SK-N-SH (cell line): ENCODE results near the gene WDR46. TPM values are rescaled to one million over a fixed set of nuclear protein-coding genes. Genes with fewer than 3 reads are reported as not detected.

ENCODE experiments used
- CTCF ChIA-PET: fragments of 300-600, 350-600 bp; formaldehyde crosslinking; extraction: SDS; loops from one replicate; lab custom pipeline; 2021; lab: Yijun Ruan, JAX
- POLR2A ChIA-PET: fragments of 350-600 bp; sonication (Branson Sonifier 250); formaldehyde crosslinking; extraction: SDS; loops from one replicate; lab custom pipeline; 2020; ENCODE audit warnings: antibody characterized with exemption, inconsistent platforms; lab: Yijun Ruan, JAX
- DNase-seq: peaks from one replicate; pipeline ENCODE4 v3.0.0; 2012
- H2AFZ ChIP-seq: fragments of 200-600 bp; sonication (generic); 2 replicates; pipeline ENCODE4 v1.8.1; 2016; ENCODE audit warnings: antibody characterized with exemption, mild to moderate bottlenecking, low read depth
- H3F3A ChIP-seq: fragments of 200-600 bp; sonication (generic); replicated peaks from 2 replicates; pipeline ENCODE3; 2016; ENCODE audit warnings: antibody characterized with exemption, mild to moderate bottlenecking; ENCODE audit not compliant: insufficient read depth
- H3K27ac ChIP-seq, 2 experiments: fragments of 200-500 bp in 1 of 2; fragments of 200-600 bp in 1 of 2; sonication (Bioruptor generic) in 1 of 2; sonication (generic), shearing (Covaris generic) in 1 of 2; 2 replicates each; pipeline versions ENCODE4 v1.5.1 to v1.6.1; 2014 to 2016; ENCODE audit warnings: low read depth in 2 of 2, inconsistent platforms in 1 of 2, low read length in 1 of 2, mild to moderate bottlenecking in 1 of 2, mixed read lengths in 1 of 2
- H3K27me3 ChIP-seq: fragments of 200-600 bp; sonication (generic), shearing (Covaris generic); 2 replicates; pipeline ENCODE4 v1.6.1; 2016; ENCODE audit warnings: mixed run types; ENCODE audit not compliant: insufficient read depth
- H3K36me3 ChIP-seq, 2 experiments: fragments of 200-500 bp in 1 of 2; fragments of 200-600 bp in 1 of 2; sonication (Bioruptor generic) in 1 of 2; sonication (generic) in 1 of 2; replicated peaks in 1 of 2; 2 replicates each; pipeline versions ENCODE3 to v1.5.1; 2014 to 2016; ENCODE audit warnings: low read length in 1 of 2, mild to moderate bottlenecking in 1 of 2; ENCODE audit not compliant: insufficient read depth in 2 of 2, control insufficient read depth in 1 of 2
- H3K4me1 ChIP-seq, 2 experiments: fragments of 200-500 bp in 1 of 2; fragments of 200-600 bp in 1 of 2; sonication (Bioruptor generic) in 1 of 2; sonication (generic), shearing (Covaris generic) in 1 of 2; 2 replicates each; pipeline versions ENCODE4 v1.5.1 to v1.6.1; 2014 to 2016; ENCODE audit warnings: low read depth in 1 of 2, low read length in 1 of 2, mixed run types in 1 of 2; ENCODE audit not compliant: insufficient read depth in 2 of 2, control insufficient read depth in 1 of 2
- H3K4me2 ChIP-seq: fragments of 200-600 bp; sonication (generic), shearing (Covaris generic); 2 replicates; pipeline ENCODE4 v1.6.1; 2017; ENCODE audit warnings: mixed run types
- H3K4me3 ChIP-seq, 2 experiments: fragments of 200-500 bp in 1 of 2; fragments of 200-600 bp in 1 of 2; sonication (Bioruptor generic) in 1 of 2; sonication (generic), shearing (Covaris generic) in 1 of 2; 2 replicates each; pipeline versions ENCODE4 v1.5.1 to v1.8.1; 2014 to 2016; ENCODE audit warnings: low read depth in 2 of 2, inconsistent platforms in 1 of 2, low read length in 1 of 2, mild to moderate bottlenecking in 1 of 2, mixed read lengths in 1 of 2, moderate library complexity in 1 of 2
- H3K79me2 ChIP-seq: fragments of 200-600 bp; sonication (generic); 2 replicates; pipeline ENCODE4 v1.8.1; 2017; ENCODE audit warnings: mild to moderate bottlenecking; ENCODE audit not compliant: insufficient read depth
- H3K9ac ChIP-seq: fragments of 200-600 bp; sonication (generic); 2 replicates; pipeline ENCODE4 v1.6.1; 2017; ENCODE audit warnings: mixed run types
- H3K9me2 ChIP-seq: fragments of 200-600 bp; sonication (generic); 2 replicates; pipeline ENCODE4 v1.6.1; 2017; ENCODE audit warnings: mixed run types
- H3K9me3 ChIP-seq: fragments of 200-600 bp; sonication (generic); 2 replicates; pipeline ENCODE4 v1.6.1; 2017; ENCODE audit warnings: mixed run types, mild to moderate bottlenecking, moderate library complexity
- H4K20me1 ChIP-seq: fragments of 200-600 bp; sonication (generic); 2 replicates; pipeline ENCODE4 v1.6.1; 2017; ENCODE audit warnings: mild to moderate bottlenecking, mixed run types; ENCODE audit not compliant: insufficient read depth
- CHD2 ChIP-seq: fragments of 150-350 bp; IDR thresholded peaks from 2 replicates; pipeline ENCODE4 v1.6.1; 2018; ENCODE audit warnings: low read length; ENCODE audit not compliant: partially characterized antibody
- EP300 ChIP-seq, 2 experiments: IDR thresholded peaks; 2 replicates each; pipeline versions ENCODE4 v1.4.0 to v1.6.1; 2012; ENCODE audit warnings: borderline replicate concordance in 1 of 2, low read depth in 1 of 2, low read length in 1 of 2
- FOSL2 ChIP-seq: IDR thresholded peaks from 2 replicates; pipeline ENCODE4 v1.4.0; 2012; ENCODE audit warnings: low read depth, mild to moderate bottlenecking, moderate library complexity, borderline replicate concordance
- FOXM1 ChIP-seq: IDR thresholded peaks from 2 replicates; pipeline ENCODE4 v1.4.0; 2012; ENCODE audit warnings: low read depth, mild to moderate bottlenecking
- GABPA ChIP-seq: IDR thresholded peaks from 2 replicates; pipeline ENCODE4 v1.4.0; 2012; ENCODE audit warnings: low read depth, mild to moderate bottlenecking
- GATA2 ChIP-seq: sonication (generic); formaldehyde crosslinking; IDR thresholded peaks from 2 replicates; pipeline ENCODE4 v1.5.0; 2020; ENCODE audit warnings: mild to moderate bottlenecking, missing genetic modification reagents
- JUND ChIP-seq: IDR thresholded peaks from 2 replicates; pipeline ENCODE4 v1.4.0; 2012
- NRF1 ChIP-seq: IDR thresholded peaks from 2 replicates; pipeline ENCODE4 v1.6.1; 2012; ENCODE audit warnings: low read depth, mild to moderate bottlenecking, low read length
- POLR2AphosphoS5 ChIP-seq: IDR thresholded peaks from 2 replicates; pipeline ENCODE4 v1.6.1; 2012; ENCODE audit warnings: low read depth, low read length
- RAD21 ChIP-seq: IDR thresholded peaks from 2 replicates; pipeline ENCODE4 v1.6.1; 2012; ENCODE audit warnings: mild to moderate bottlenecking, low read length
- RCOR1 ChIP-seq: fragments of 150-350 bp; IDR thresholded peaks from 2 replicates; pipeline ENCODE4 v1.6.1; 2017; ENCODE audit warnings: antibody characterized with exemption, low read length
- RFX5 ChIP-seq: IDR thresholded peaks from 2 replicates; pipeline ENCODE4 v1.6.1; 2012; ENCODE audit warnings: mild to moderate bottlenecking, improper control_type of control experiment, low read length
- SIN3A ChIP-seq: IDR thresholded peaks from 2 replicates; pipeline ENCODE4 v1.6.1; 2012; ENCODE audit warnings: low read depth, mild to moderate bottlenecking, low read length, moderate library complexity, borderline replicate concordance
- SMC3 ChIP-seq: IDR thresholded peaks from 2 replicates; pipeline ENCODE4 v1.6.1; 2012; ENCODE audit warnings: low read depth, low read length, improper control_type of control experiment
- TAF1 ChIP-seq: IDR thresholded peaks from 2 replicates; pipeline ENCODE4 v1.6.1; 2012; ENCODE audit warnings: low read depth, mild to moderate bottlenecking, low read length, moderate library complexity, borderline replicate concordance
- TEAD4 ChIP-seq: IDR thresholded peaks from 2 replicates; pipeline ENCODE4 v1.4.0; 2012; ENCODE audit warnings: mild to moderate bottlenecking, borderline replicate concordance; ENCODE audit not compliant: insufficient read depth
- USF2 ChIP-seq: fragments of 150-350 bp; IDR thresholded peaks from 2 replicates; pipeline ENCODE4 v1.6.1; 2017; ENCODE audit warnings: antibody characterized with exemption, low read length, low read depth, borderline replicate concordance
- ZBTB33 ChIP-seq: IDR thresholded peaks from 2 replicates; pipeline ENCODE4 v1.4.0; 2012; ENCODE audit warnings: low read depth, borderline replicate concordance
- WGBS: methylation state at CpG from one replicate; pipeline ENCODE4 v1.1.6; 2017; ENCODE audit warnings: low lambda C conversion rate; 5-methylcytosine and 5-hydroxymethylcytosine counted together
- polyA plus RNA-seq, 3 experiments: library from polyadenylated mRNA; depleted of rRNA; stranded (reverse); fragments of >200 nt; gene quantifications; 2 replicates each; pipeline ENCODE4 v1.2.3, GENCODE V29; 2012
- TF ChIP-seq, protein P1 (sequence below): IDR thresholded peaks from 2 replicates; pipeline ENCODE4 v1.6.1; 2012; ENCODE audit warnings: mild to moderate bottlenecking, low read depth, low read length, moderate library complexity
- TF ChIP-seq, protein P2 (sequence below): IDR thresholded peaks from 2 replicates; pipeline ENCODE4 v1.4.0; 2012; ENCODE audit warnings: low read depth, borderline replicate concordance
- TF ChIP-seq, protein P3 (sequence below): fragments of 200-600 bp; sonication (generic); IDR thresholded peaks from 2 replicates; pipeline ENCODE4 v1.6.1; 2017; ENCODE audit warnings: antibody characterized with exemption, mild to moderate bottlenecking, moderate library complexity

WDR46 gene
- polyA plus RNA-seq, 1 of the 3 experiments (the other 2 are of a cell fraction) = 153 TPM

DNA sequence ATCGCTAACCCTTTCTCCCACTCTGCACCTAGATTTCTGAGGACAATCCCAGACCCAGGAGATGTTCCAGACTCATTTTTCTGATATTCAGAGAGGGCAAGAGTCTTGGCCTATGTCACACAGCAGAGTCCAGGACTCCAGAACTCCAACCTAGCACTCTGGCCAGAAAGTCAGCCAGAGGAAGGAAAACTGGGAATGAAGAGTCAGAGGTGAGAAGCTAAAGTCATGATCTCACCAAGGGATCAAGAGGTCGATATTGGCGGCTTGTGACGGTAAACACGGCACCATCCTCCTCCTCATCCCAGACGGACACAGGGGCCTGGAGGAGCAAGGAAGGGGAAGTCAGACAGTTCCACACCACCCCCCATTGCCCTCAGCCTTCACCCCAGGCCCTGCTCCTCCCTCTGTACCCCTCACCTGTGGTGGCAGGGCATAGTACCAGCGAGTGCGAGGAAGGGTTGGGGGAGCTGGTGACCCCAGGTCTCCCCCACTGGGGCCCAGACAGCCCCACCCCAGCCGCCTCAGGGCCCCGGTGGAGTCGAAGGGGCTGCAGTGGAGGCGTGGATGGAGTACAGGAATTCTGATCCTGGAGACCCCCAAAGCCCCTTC is 7.9 kb upstream of the WDR46 start (continued):
- no peak for TF ChIP-seq GABPA
- no peak for TF ChIP-seq POLR2AphosphoS5
- TF ChIP-seq SMC3 = no peak
- no peak for TF ChIP-seq CHD2
- TF ChIP-seq, protein P1, sequence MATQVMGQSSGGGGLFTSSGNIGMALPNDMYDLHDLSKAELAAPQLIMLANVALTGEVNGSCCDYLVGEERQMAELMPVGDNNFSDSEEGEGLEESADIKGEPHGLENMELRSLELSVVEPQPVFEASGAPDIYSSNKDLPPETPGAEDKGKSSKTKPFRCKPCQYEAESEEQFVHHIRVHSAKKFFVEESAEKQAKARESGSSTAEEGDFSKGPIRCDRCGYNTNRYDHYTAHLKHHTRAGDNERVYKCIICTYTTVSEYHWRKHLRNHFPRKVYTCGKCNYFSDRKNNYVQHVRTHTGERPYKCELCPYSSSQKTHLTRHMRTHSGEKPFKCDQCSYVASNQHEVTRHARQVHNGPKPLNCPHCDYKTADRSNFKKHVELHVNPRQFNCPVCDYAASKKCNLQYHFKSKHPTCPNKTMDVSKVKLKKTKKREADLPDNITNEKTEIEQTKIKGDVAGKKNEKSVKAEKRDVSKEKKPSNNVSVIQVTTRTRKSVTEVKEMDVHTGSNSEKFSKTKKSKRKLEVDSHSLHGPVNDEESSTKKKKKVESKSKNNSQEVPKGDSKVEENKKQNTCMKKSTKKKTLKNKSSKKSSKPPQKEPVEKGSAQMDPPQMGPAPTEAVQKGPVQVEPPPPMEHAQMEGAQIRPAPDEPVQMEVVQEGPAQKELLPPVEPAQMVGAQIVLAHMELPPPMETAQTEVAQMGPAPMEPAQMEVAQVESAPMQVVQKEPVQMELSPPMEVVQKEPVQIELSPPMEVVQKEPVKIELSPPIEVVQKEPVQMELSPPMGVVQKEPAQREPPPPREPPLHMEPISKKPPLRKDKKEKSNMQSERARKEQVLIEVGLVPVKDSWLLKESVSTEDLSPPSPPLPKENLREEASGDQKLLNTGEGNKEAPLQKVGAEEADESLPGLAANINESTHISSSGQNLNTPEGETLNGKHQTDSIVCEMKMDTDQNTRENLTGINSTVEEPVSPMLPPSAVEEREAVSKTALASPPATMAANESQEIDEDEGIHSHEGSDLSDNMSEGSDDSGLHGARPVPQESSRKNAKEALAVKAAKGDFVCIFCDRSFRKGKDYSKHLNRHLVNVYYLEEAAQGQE = no peak
- TF ChIP-seq TAF1 = no peak
- no peak for TF ChIP-seq EP300 (IDR thresholded peaks at IDR 0.05; ENCODE audit: borderline replicate concordance in 1 of 2, low read depth in 1 of 2, low read length in 1 of 2)

DNA sequence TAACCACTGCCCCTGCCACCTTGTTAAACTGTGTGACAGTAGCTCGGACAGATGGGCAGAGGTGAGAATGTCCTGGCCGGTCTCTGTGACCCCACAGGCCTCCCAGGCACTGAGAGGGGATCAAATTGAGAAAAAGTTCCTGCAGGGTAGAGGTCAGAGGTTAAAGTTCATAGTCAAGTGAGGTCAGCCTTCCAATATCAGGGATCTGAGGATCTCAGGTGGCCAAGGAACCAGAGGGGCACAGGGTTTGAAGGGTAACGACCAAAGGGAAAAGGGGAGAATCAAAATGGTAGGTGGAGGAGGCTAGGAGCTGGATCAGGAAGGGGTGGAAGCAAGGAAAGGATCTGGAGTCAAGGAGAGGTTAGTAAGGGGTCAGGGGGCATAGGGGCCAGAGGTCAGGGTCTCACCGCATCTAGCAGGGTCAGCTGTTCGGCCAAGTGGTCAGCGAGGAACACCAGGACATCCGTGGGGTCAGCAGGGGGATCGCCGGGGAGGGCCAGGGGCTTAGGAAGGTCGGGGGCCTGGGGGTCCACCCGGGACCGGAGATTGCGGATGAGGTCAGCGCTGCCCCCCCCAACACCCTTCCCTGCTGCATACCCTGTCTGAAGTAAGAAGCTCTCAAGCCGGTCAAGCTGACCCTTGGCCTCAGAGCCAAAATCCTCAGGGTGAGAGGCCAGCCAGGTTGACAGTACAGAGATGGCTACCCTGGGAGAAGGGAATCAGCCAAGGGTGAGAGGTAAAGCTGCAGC is 6.8 kb upstream of the WDR46 start:
- ChIA-PET POLR2A (no interaction called here), CTCF (interaction anchor here (3.9 kb wide), 1 partner anchor 19 kb away, joined by 19 read pairs; the partner anchor contains the start of gene B3GALT4)
- H3K9me3 ChIP-seq = no peaks in the 10 kb centered on the region
- TF ChIP-seq USF2 (no peak), SIN3A (no peak), RFX5 (no peak), CHD2 (no peak), JUND (no peak), SMC3 (no peak), FOXM1 (no peak), RAD21 (no peak), ZBTB33 (no peak), GATA2 (no peak), RCOR1 (no peak), FOSL2 (no peak), NRF1 (no peak), TEAD4 (no peak)
- TF ChIP-seq, protein P2, sequence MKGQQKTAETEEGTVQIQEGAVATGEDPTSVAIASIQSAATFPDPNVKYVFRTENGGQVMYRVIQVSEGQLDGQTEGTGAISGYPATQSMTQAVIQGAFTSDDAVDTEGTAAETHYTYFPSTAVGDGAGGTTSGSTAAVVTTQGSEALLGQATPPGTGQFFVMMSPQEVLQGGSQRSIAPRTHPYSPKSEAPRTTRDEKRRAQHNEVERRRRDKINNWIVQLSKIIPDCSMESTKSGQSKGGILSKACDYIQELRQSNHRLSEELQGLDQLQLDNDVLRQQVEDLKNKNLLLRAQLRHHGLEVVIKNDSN = no peak
- TF ChIP-seq, protein P3, sequence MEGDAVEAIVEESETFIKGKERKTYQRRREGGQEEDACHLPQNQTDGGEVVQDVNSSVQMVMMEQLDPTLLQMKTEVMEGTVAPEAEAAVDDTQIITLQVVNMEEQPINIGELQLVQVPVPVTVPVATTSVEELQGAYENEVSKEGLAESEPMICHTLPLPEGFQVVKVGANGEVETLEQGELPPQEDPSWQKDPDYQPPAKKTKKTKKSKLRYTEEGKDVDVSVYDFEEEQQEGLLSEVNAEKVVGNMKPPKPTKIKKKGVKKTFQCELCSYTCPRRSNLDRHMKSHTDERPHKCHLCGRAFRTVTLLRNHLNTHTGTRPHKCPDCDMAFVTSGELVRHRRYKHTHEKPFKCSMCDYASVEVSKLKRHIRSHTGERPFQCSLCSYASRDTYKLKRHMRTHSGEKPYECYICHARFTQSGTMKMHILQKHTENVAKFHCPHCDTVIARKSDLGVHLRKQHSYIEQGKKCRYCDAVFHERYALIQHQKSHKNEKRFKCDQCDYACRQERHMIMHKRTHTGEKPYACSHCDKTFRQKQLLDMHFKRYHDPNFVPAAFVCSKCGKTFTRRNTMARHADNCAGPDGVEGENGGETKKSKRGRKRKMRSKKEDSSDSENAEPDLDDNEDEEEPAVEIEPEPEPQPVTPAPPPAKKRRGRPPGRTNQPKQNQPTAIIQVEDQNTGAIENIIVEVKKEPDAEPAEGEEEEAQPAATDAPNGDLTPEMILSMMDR = no peak

More for the DNA sequence above, 6.8 kb upstream of the WDR46 start:
- peaks cover 2 to 15% of the 10 kb centered on the region in 2 experiments; a peak in 2 of 4 replicates for H3K4me1 ChIP-seq
- H3K4me2 ChIP-seq = no peak overlapping the region
- H2AFZ ChIP-seq = no peak overlapping the region
- H3K27me3 ChIP-seq = no peaks in the 10 kb centered on the region
- peaks cover 11% of the 10 kb centered on the region; the same call in 1 of the 2 replicates for H4K20me1 ChIP-seq
- peaks cover 17 to 48% of the 10 kb centered on the region in 2 experiments for H3K36me3 ChIP-seq
- no peak overlapping the region for H3K27ac ChIP-seq
- H3K9me2 ChIP-seq = no peaks in the 10 kb centered on the region
- no peak overlapping the region for H3K4me3 ChIP-seq
- 87% methylated on average over 6 of the region's 15 CpGs for WGBS
- H3K9ac ChIP-seq = no peak overlapping the region
- peaks cover 18% of the 10 kb centered on the region for H3F3A ChIP-seq
- DNase-seq = no peak
- H3K79me2 ChIP-seq = peaks cover 27% of the 10 kb centered on the region
